Duodenal mucosa (tissue), 2 donors: ENCODE measurements around the gene TRIM62.

ENCODE experiments used
- H3K27ac ChIP-seq: one replicate; pipeline ENCODE4 v1.7.0; 2013; ENCODE audit warnings: low read depth, low read length
- H3K27me3 ChIP-seq, 2 donors: one replicate each; pipeline ENCODE4 v1.7.0; 2013; ENCODE audit warnings: low read length in 2 of 2, control low read depth in 1 of 2; ENCODE audit not compliant: insufficient read depth in 2 of 2, control insufficient read depth in 1 of 2
- H3K36me3 ChIP-seq, 2 donors: one replicate each; pipeline ENCODE4 v1.7.0; 2013; ENCODE audit warnings: low read length in 2 of 2, control low read depth in 1 of 2; ENCODE audit not compliant: insufficient read depth in 2 of 2, control insufficient read depth in 1 of 2
- H3K4me1 ChIP-seq, 2 donors: one replicate each; pipeline ENCODE4 v1.7.0; 2013; ENCODE audit warnings: low read length in 2 of 2, control low read depth in 1 of 2; ENCODE audit not compliant: insufficient read depth in 2 of 2, control insufficient read depth in 1 of 2
- H3K4me3 ChIP-seq, 2 donors: one replicate each; pipeline ENCODE4 v1.7.0; 2013; ENCODE audit warnings: low read length in 2 of 2, low read depth in 1 of 2
- H3K9ac ChIP-seq, 2 donors: one replicate each; pipeline ENCODE4 v1.7.0; 2013; ENCODE audit warnings: low read length in 2 of 2, low read depth in 1 of 2
- H3K9me3 ChIP-seq, 2 donors: one replicate each; pipeline ENCODE4 v1.7.0; 2013; ENCODE audit warnings: low read length in 2 of 2, control low read depth in 1 of 2; ENCODE audit not compliant: control insufficient read depth in 1 of 2

The TRIM62 gene

GRCh38 chr1:33161061-33161681, 20.7 kb downstream of the TRIM62 start:
- H3K27ac ChIP-seq: no peak overlapping the region
- H3K4me3 ChIP-seq: no peak overlapping the region
- no peaks in the 10 kb centered on the region for H3K27me3 ChIP-seq
- peaks cover 0 to 2% of the 10 kb centered on the region in 2 donors for H3K4me1 ChIP-seq
- no peak overlapping the region for H3K9ac ChIP-seq
- peaks cover 3 to 12% of the 10 kb centered on the region in 2 donors for H3K36me3 ChIP-seq
- H3K9me3 ChIP-seq: no peaks in the 10 kb centered on the region

- Histone ChIP-seq H3K36me3 (peaks cover 3 to 12% of the 10 kb centered on the region in 2 donors), H3K27ac (no peak overlapping the region), H3K27me3 (no peaks in the 10 kb centered on the region), H3K4me1 (peaks cover 0 to 4% of the 10 kb centered on the region in 2 donors), H3K4me3 (no peak overlapping the region), H3K9ac (no peak overlapping the region), H3K9me3 (no peaks in the 10 kb centered on the region)
These were observed 22.3 kb downstream of the TRIM62 start for GRCh38 chr1:33159577-33159976.

- Histone ChIP-seq H3K9me3 (no peaks in the 10 kb centered on the region), H3K27ac (no peak overlapping the region), H3K9ac (no peak overlapping the region), H3K36me3 (peaks cover 3 to 12% of the 10 kb centered on the region in 2 donors), H3K27me3 (no peaks in the 10 kb centered on the region), H3K4me3 (no peak overlapping the region), H3K4me1 (peaks cover 0 to 4% of the 10 kb centered on the region in 2 donors)
These were observed 23.5 kb downstream of the TRIM62 start for GRCh38 chr1:33158366-33158765.

- H3K4me3 ChIP-seq: no peak overlapping the region
- no peaks in the 10 kb centered on the region for H3K9me3 ChIP-seq
- H3K4me1 ChIP-seq: peaks cover 0 to 4% of the 10 kb centered on the region in 2 donors
- H3K36me3 ChIP-seq: peaks cover 3 to 12% of the 10 kb centered on the region in 2 donors
- no peak overlapping the region for H3K9ac ChIP-seq
- no peaks in the 10 kb centered on the region for H3K27me3 ChIP-seq
- H3K27ac ChIP-seq: no peak overlapping the region
These were observed 24.7 kb downstream of the TRIM62 start for GRCh38 chr1:33157131-33157530.

- no peaks in the 10 kb centered on the region for H3K9me3 ChIP-seq
- no peak overlapping the region for H3K27ac ChIP-seq
- H3K4me3 ChIP-seq: no peak overlapping the region
- H3K4me1 ChIP-seq: peaks cover 0 to 4% of the 10 kb centered on the region in 2 donors
- H3K27me3 ChIP-seq: no peaks in the 10 kb centered on the region
- H3K36me3 ChIP-seq: peaks cover 3 to 12% of the 10 kb centered on the region in 2 donors
- H3K9ac ChIP-seq: no peak overlapping the region
These were observed 25.8 kb downstream of the TRIM62 start for GRCh38 chr1:33155877-33156538.

- no peak overlapping the region for H3K9ac ChIP-seq
- H3K36me3 ChIP-seq: peaks cover 0 to 7% of the 10 kb centered on the region in 2 donors
- peaks cover 0 to 4% of the 10 kb centered on the region in 2 donors for H3K4me1 ChIP-seq
- H3K27ac ChIP-seq: no peak overlapping the region
- no peaks in the 10 kb centered on the region for H3K9me3 ChIP-seq
- H3K27me3 ChIP-seq: no peaks in the 10 kb centered on the region
- no peak overlapping the region for H3K4me3 ChIP-seq
These were observed 28.2 kb downstream of the TRIM62 start for GRCh38 chr1:33153650-33154049.

GRCh38 chr1:33152685-33153432, 29.0 kb downstream of the TRIM62 start:
- peaks cover 0 to 4% of the 10 kb centered on the region in 2 donors for H3K4me1 ChIP-seq
- no peaks in the 10 kb centered on the region for H3K9me3 ChIP-seq
- no peaks in the 10 kb centered on the region for H3K27me3 ChIP-seq
- no peak overlapping the region for H3K4me3 ChIP-seq
- no peak overlapping the region for H3K9ac ChIP-seq
- no peak overlapping the region for H3K27ac ChIP-seq
- H3K36me3 ChIP-seq: peaks cover 0 to under 1% of the 10 kb centered on the region in 2 donors

GRCh38 chr1:33151116-33151515, 30.7 kb downstream of the TRIM62 start:
- H3K36me3 ChIP-seq: peaks cover 8 to 13% of the 10 kb centered on the region in 2 donors
- H3K27me3 ChIP-seq: no peaks in the 10 kb centered on the region
- H3K9ac ChIP-seq: no peak overlapping the region
- H3K27ac ChIP-seq: no peak overlapping the region
- H3K4me3 ChIP-seq: no peak overlapping the region
- H3K9me3 ChIP-seq: no peaks in the 10 kb centered on the region
- H3K4me1 ChIP-seq: peaks cover 0 to 1% of the 10 kb centered on the region in 2 donors

- Histone ChIP-seq H3K9ac (no peak overlapping the region), H3K27ac (no peak overlapping the region), H3K27me3 (no peaks in the 10 kb centered on the region), H3K4me1 (no peaks in the 10 kb centered on the region), H3K4me3 (no peak overlapping the region), H3K36me3 (peaks cover 8 to 13% of the 10 kb centered on the region in 2 donors), H3K9me3 (no peaks in the 10 kb centered on the region)
These were observed 31.3 kb downstream of the TRIM62 start for GRCh38 chr1:33150522-33150921.
